Left ventricle myocardium superior (tissue), 1 donor: ENCODE data around the gene DYRK1A. TPM values are rescaled to one million over a fixed set of nuclear protein-coding genes. Genes with fewer than 3 reads are reported as not detected.
"Not testable (repeated sequence)": the region's sequence is repeated elsewhere in the genome, so short reads cannot be mapped to it uniquely, and the experiment has no call there.

Source experiments
- ATAC-seq: fragments of 200-7000 bp; cut with Tn5 transposase; one replicate; pipeline ENCODE4 v1.9.1; 2020; ENCODE audit warnings: mild to moderate bottlenecking, moderate library complexity
- DNase-seq: peaks from one replicate; pipeline ENCODE4 v3.0.0-alpha.2; 2020
- intact Hi-C: fragments of 100-400 bp; cut with micrococcal nuclease; formaldehyde crosslinking; loops from one replicate; pipeline ENCODE4 v1.11.0; 2022
- long read RNA-seq: library from polyadenylated mRNA; unstranded; transcript quantifications from one replicate; pipeline ENCODE4 v2.0.0, GENCODE V29; 2021
- total RNA-seq: library from RNA; stranded (reverse); fragmentation: NEBNext Ultra II Directional; extraction: Animal tissue kit (Norgen Biotek cat#: 25700); gene quantifications from one replicate; pipeline ENCODE4 v1.2.1, GENCODE V29; 2021
- donor health status: DM: no; HTN: yes; CAD: no; lungs with severe emphysema.

Gene DYRK1A
- total RNA-seq = 67.1 TPM
- long read RNA-seq, partial matches to known transcripts = 0 of 10 reads
- long read RNA-seq, other reads (novel, unspliced or antisense) = 10 of 10 reads

- intact Hi-C loops = no loop called here
- ATAC-seq = peak; percentile 91
- peak; percentile 98 for DNase-seq
These were observed at the start of gene DYRK1A for GRCh38 chr21:37366482-37367316. TSS of gene DYRK1A (plus strand) at chr21:37366773. CDS start at chr21:37420375, 53,602 bp downstream.

GRCh38 chr21:37319551-37319950 is 47.0 kb upstream of the DYRK1A start:
- intact Hi-C loops = no loop called here
- no peak for DNase-seq
- no peak for ATAC-seq

DNA sequence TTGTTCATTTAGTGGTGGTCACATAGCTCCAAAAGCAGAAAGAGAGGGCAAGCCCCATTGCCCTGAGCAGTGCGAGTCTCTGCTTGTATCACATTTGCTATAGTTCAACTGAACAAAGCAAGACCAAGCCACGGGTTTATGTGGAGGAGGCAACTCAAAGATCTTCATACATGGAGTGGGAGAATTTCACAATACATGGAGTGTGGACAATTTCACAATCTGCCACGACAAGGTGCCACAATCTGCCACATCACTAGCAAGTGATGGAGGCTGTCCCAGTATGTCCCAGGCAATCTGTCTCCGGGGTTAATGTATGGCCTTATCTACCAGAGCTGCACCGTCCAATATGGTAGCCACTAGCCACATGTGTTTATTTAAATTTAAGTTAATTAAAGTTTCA is 44.5 kb upstream of the DYRK1A start:
- no peak for DNase-seq
- ATAC-seq = no peak
- intact Hi-C loops = no loop called here

GRCh38 chr21:37324558-37324957 is 42.0 kb upstream of the DYRK1A start:
- no peak for ATAC-seq
- intact Hi-C loops = no loop called here

GRCh38 chr21:37328147-37328546 is 38.4 kb upstream of the DYRK1A start:
- intact Hi-C loops, ATAC-seq, DNase-seq: not testable (repeated sequence)

More at GRCh38 chr21:37324558-37324957, 42.0 kb upstream of the DYRK1A start:
- no peak for DNase-seq

- DNase-seq (no peak), ATAC-seq (no peak)
- intact Hi-C loops = no loop called here
These were observed 35.2 kb upstream of the DYRK1A start for GRCh38 chr21:37331411-37331810.

DNA sequence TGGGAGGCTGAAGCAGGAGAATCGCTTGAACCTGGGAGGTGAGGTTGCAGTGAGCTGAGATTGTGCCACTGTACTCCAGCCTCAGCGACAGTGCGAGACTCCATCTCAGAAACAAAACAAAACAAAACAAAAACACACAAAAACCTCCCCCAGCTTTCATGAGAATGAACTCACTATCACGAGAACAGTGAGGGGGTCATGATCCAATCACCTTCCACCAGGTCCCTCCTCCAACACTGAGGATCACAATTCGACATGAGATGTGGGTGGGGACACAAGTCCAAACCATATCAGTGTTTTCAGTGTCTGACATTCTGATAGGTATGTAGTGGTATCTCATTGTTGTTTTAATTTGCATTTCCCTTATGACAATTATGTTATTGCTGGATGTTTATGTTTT is 31.5 kb upstream of the DYRK1A start:
- ATAC-seq = no peak
- intact Hi-C loops = no loop called here

DNA sequence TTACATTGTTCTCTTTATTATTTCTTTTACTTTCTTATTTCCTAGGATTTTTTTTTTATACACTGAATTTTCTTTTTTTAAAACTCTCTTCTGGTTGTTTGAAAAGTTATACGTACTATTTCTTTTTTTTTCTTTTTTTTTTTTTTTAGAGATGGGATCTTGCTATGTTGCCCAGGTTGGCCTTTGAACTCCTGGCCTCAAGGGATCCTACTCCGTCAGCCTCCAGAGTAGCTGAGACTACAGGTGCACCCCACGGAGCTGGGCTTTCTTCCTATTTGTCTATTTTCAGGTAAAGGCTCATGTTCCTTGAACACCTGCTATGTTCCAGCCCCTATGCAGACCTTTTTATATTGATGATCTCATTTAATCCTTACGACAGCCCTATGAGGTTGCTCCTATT is 29.4 kb upstream of the DYRK1A start:
- DNase-seq = no peak
- ATAC-seq = no peak
- intact Hi-C loops = no loop called here

More for the DNA sequence above, 31.5 kb upstream of the DYRK1A start:
- DNase-seq = no peak

DNA sequence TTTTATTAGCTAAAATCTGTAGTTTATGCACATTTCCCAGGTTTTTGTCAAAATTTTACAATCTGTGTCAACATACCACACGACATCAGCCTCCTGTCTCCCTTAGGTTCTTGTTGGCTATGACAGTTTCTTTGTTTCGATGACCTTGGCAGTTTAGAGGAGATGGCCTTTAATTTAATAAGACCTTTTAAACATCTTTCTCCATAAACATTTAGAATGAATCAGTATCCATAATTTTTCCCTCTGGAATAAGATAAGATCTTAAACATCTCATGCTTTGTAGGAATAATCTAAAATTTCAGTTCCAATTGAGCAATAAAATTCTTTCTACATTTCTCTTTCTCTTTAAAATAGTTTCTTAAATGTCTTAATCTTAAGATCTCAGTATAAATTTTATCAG is 28.7 kb upstream of the DYRK1A start:
- intact Hi-C loops = no loop called here
- no peak for ATAC-seq
- DNase-seq = no peak

DNA sequence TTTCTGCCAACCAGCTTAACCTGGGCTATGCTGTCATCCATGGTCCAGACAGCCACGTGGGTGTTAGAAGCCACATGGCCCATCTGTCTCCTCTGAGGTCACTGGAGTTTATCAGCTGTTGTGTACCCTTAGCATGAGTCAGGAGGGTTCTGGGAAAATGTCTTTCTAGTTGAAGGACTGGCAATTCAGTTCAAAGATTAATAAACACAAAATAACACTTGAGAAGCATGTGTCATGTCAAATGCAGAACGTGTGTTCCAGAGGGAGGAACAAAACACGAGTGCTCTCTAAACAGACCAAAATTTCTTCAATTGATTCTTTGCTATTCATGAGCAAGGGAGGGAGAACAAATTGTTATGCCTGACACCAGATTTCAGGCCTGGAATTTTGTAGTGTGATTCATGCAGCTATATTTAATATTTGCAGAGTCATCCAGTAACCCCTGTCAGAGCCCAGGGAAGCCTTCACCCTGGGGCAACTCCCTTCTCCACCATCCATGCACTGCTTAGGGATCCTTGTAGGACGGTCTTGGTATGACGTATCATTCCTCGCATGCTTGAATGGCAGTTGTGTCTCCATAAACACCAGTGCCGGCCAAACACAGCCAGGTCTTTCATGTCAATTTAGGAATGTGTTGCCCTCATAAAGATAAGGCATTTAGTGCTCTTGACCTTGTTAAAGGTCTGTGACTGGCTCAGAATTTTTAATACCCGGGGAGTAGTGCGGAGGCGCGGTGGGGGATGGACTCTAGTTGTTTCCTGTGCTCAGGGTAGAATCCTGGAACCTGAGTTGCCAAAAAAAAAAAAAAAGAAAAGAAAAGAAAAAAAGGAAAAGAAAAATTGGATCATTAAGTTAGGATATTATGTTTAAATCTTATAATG is 27.7 kb upstream of the DYRK1A start:
- peak; percentile 64 for DNase-seq
- intact Hi-C loops = no loop called here
- ATAC-seq = peak; percentile 96

- DNase-seq (no peak), ATAC-seq (no peak)
- intact Hi-C loops = no loop called here
These were observed 27.0 kb upstream of the DYRK1A start for GRCh38 chr21:37339552-37339939.

GRCh38 chr21:37341254-37341960 is 25.2 kb upstream of the DYRK1A start:
- ATAC-seq = no peak
- DNase-seq = no peak
- intact Hi-C loops = no loop called here

- DNase-seq = no peak
- intact Hi-C loops = no loop called here
- no peak for ATAC-seq
These were observed 24.4 kb upstream of the DYRK1A start for GRCh38 chr21:37342046-37342632.

GRCh38 chr21:37346841-37347430 is 19.6 kb upstream of the DYRK1A start:
- intact Hi-C loops = no loop called here
- ATAC-seq (no peak), DNase-seq (no peak)

- intact Hi-C loops = no loop called here
- DNase-seq (no peak), ATAC-seq (no peak)
These were observed 17.9 kb upstream of the DYRK1A start for GRCh38 chr21:37348664-37349063.

DNA sequence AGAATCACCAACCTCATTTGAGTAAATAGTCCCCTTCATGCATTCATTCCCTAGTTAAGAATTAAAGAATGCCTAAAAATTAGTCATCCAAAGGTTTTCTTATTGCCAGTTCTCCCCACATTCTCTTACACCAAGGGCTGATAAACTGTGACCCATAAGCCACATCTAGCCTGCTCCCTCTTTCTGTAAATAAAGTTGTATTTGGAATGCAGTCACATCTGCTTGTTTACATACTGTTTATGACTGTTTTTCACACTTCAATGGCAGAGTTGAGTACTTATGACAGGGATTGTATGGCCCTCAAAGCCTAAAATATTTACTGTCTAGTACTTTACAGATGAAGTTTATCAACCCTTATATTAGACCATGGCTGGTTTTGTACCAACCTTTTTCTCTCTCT is 16.1 kb upstream of the DYRK1A start:
- ATAC-seq (no peak), DNase-seq (no peak)
- intact Hi-C loops = no loop called here

DNA sequence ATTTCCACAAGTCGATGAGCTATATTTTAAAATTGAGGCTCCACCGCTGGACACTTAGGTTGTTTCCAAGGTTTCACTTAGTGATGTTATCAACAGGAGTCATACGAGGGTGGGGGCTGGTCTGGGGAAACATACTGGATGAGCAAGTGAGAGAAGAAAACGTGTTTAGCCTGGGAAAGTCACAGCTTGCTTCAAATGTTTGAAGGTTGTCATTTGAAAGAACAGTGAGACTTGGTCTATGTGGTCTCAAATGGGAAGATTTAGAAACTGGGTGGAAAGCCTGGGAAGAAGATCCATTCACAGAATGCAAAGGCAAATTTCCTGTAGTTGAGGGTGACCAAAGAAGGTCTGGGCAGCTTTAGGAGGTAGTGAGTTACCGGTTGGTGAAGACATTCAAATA is 9.9 kb upstream of the DYRK1A start:
- intact Hi-C loops = no loop called here
- no peak for ATAC-seq
- DNase-seq = no peak

GRCh38 chr21:37357691-37358090 is 8.9 kb upstream of the DYRK1A start:
- ATAC-seq = no peak
- DNase-seq = no peak
- intact Hi-C loops = no loop called here

GRCh38 chr21:37358397-37358796 is 8.2 kb upstream of the DYRK1A start:
- DNase-seq (no peak), ATAC-seq (peak; percentile 30)
- intact Hi-C loops = no loop called here
